AG10803 (cell line): Measurements from ENCODE around the gene F12.

Experiments
- DNase-seq: peaks from one replicate; pipeline ENCODE4 v3.0.0; 2010; ENCODE audit warnings: low read depth
- H3K4me3 ChIP-seq: 2 replicates; pipeline ENCODE4 v1.5.1; 2011; ENCODE audit warnings: mild to moderate bottlenecking, low read length, control low read depth
- TF ChIP-seq, protein P1 (sequence below): conservative IDR thresholded peaks from 2 replicates; pipeline ENCODE4 v1.5.1; 2011; ENCODE audit warnings: mild to moderate bottlenecking, low read length, control low read depth, inconsistent platforms

Gene F12

DNA sequence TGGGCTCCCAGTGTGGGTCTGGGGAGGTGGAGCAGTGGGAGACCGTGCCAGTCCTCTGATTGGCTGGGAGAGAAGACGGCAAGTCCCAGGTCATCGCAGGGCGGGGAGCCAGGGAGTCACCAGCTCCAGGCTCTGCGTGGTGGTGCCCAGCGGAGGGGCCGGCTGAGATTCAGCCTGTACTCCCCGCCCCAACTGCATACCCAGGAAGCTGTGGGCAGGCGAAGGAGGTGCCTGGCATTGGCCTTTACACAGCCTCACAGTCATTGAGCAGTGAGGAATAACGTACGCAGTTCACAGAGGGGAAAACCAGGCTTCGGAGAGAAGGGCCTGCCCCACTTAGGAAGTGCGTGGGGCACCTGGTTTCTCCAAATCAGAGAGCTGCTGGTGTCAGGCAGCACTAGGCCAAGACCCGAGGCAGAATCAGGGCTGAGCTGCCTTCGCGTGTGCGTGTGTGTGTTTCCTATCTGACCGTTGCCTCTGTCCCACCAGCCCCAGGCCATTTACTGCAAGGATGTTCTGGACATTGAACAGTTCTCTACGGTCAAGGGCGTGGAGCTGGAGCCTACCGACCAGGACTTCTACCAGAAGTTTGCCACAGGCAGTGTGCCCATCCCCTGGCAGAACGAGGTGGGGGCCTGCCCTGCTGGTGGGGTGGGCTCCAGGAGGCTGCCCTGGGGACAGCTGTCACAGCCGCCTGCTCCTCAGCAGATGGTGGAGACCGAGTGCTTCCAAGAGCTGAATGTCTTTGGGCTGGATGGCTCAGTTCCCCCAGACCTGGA lies 31.0 kb upstream of the F12 start:
- DNase-seq = no peak
- no peak overlapping the region for H3K4me3 ChIP-seq
- TF ChIP-seq, protein P1, sequence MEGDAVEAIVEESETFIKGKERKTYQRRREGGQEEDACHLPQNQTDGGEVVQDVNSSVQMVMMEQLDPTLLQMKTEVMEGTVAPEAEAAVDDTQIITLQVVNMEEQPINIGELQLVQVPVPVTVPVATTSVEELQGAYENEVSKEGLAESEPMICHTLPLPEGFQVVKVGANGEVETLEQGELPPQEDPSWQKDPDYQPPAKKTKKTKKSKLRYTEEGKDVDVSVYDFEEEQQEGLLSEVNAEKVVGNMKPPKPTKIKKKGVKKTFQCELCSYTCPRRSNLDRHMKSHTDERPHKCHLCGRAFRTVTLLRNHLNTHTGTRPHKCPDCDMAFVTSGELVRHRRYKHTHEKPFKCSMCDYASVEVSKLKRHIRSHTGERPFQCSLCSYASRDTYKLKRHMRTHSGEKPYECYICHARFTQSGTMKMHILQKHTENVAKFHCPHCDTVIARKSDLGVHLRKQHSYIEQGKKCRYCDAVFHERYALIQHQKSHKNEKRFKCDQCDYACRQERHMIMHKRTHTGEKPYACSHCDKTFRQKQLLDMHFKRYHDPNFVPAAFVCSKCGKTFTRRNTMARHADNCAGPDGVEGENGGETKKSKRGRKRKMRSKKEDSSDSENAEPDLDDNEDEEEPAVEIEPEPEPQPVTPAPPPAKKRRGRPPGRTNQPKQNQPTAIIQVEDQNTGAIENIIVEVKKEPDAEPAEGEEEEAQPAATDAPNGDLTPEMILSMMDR = no peak

DNA sequence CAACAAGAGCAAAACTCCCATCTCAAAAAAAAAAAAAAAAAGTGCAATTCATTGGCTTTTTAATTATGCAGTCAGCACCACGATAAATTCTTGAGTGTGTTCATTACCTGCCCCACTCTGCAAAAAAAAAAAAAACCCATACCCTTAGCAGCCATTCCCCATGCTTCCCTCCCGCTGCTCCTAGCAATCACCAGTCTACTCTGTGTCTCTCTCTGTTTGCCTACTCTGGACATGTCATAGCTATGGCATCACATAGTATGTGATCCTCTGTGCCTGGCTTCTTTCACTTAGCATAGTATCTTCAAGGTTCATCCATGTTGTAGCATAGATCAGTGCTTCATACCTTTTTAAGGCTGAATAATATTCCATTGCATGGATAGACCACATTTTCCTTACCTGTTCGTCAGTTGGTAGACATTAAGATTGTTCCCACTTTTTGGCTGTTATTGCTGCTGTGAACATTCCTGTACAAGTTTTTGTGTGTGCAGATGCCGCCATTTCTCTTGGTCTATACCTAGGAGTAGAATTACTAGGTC lies 30.2 kb upstream of the F12 start:
- TF ChIP-seq, protein P1 = no peak

DNA sequence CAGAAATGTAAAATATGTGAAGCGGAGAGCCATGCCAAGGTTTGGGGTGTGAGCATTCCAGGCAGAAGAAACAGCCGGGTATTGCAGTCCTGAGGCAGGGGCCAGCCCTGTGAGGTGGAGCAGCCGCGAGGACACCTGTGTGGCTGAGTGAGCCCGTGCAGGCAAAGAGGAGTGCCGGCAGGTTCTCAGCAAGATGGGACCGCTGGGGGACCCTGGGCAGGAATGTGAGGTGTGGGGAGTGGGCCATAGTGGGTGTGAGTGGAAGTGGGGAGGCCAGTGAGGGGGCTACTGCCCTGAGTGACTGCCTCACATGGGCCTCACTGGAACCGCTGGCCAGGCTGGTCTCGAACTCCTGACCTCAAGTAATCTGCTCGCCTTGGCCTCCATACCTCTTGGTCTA lies 29.1 kb upstream of the F12 start:
- TF ChIP-seq, protein P1 = no peak
- no peak for DNase-seq

More for the DNA sequence above, 30.2 kb upstream of the F12 start:
- no peak for DNase-seq
- H3K4me3 ChIP-seq = no peak overlapping the region

DNA sequence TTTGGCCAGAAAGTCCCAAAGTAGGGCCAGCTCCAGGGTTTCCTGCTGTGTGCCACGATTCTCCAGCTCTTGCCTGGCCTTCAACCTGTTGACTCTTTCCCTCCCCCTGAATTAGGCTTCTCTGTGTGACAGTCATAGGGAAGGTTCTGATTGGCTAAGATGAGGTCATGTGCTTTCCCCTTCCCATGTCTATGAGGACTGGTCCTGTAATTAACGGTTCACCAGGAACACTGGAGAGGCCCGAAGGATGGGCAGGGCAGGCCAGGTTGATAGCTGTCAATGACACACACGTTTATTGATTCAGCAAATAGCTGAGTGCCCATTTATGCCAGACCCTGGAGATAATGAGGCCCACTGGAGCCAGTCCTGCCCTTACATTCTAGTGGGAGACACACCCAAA lies 28.3 kb upstream of the F12 start:
- no peak overlapping the region for H3K4me3 ChIP-seq
- DNase-seq = no peak
- TF ChIP-seq, protein P1 = no peak

More for the DNA sequence above, 29.1 kb upstream of the F12 start:
- H3K4me3 ChIP-seq = no peak overlapping the region

DNA sequence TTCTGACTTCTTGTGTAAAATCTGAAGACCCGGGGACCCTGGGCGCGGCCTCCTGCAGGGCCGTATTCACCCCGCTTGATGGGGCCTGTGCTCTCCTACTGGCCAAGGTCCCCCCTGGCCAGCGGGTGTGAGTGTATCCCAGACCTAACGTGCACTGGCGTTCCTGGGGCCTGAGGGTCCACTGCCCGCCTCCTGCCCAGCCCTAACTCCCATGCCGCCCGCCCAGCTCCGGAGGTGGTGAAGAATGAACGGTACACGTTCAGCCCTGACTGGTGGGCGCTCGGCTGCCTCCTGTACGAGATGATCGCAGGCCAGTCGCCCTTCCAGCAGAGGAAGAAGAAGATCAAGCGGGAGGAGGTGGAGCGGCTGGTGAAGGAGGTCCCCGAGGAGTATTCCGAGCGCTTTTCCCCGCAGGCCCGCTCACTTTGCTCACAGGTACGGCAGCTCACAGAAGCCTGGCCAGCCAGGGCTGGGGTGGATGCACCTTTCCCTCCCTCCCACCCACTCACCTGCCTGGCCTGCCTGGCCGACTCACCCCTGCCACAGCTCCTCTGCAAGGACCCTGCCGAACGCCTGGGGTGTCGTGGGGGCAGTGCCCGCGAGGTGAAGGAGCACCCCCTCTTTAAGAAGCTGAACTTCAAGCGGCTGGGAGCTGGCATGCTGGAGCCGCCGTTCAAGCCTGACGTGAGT lies 26.6 kb upstream of the F12 start:
- no peak overlapping the region for H3K4me3 ChIP-seq
- TF ChIP-seq, protein P1 = no peak

DNA sequence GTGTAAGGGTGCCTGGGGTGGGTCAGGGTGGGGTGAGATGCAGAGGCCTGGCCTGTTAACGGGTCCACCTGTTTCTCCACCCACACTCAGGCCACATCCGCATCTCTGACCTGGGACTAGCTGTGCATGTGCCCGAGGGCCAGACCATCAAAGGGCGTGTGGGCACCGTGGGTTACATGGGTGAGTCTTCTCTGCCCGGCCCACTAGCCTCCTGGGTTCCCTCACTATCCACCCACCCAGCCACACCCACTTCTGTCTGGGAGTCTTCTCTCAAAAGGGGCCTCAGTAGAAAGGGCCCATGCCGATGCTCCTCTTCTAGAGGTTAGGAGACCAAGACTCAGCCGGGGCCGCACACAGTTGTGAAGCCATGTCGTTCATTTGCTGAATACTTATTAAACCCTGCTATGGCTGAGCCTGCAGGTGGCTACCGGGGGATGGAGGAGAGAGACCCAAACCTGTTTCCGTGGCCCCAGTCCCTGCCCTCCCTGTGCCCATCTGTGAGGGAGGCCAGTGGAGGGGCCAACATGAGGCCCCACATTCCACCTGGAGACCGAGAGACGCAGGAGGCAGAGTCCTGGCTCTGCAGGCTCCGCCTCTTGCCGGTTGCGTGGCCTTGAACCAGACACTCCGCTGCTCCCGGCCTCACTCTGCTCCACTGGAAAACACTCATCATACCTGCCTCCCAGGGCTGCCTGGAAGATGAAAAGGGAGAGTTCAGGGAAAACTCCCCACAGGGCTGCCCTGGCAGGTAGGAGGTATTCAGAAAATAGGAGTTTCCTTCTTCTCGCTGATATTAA lies 25.8 kb upstream of the F12 start:
- H3K4me3 ChIP-seq = no peak overlapping the region
- TF ChIP-seq, protein P1 = no peak
- DNase-seq = no peak

More for the DNA sequence above, 26.6 kb upstream of the F12 start:
- DNase-seq = no peak
